ENCODE measurements around the gene RFPL1. TPM values are rescaled to one million over a fixed set of nuclear protein-coding genes. Genes with fewer than 3 reads are reported as not detected.
"Not testable (repeated sequence)": the region's sequence is repeated elsewhere in the genome, so short reads cannot be mapped to it uniquely, and the experiment has no call there.

The RFPL1 gene
- total RNA-seq, 2 experiments from 2014 or later = not detected

DNA sequence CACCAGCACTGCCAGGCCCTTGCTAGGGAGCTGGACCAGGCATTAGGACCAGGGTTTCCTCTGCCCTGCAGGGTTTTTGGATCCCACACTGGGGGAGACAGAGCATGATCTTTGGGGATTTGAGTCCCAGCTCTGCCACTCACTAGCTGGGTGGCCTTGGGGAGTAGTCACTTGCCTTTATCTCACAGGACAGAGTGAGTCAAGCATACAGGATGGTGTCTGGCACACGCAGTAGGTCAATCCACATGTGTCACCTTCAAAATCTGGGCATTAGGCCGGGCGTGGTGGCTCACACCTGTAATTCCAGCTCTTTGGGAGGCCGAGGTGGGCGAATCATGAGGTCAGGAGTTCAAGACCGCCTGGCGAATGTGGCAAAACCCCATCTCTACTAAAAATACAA is 44.3 kb downstream of the RFPL1 start:
- Mint-ChIP-seq H3K9me3 (no peaks in the 10 kb centered on the region), H3K4me1 (peaks cover 13% of the 10 kb centered on the region), H3K27me3 (peaks cover 35% of the 10 kb centered on the region), H3K36me3 (ENCODE audit: low read depth) (peaks cover 6% of the 10 kb centered on the region), H3K4me3 (no peak overlapping the region), H3K27ac (no peak overlapping the region)
- DNase-seq = no peak
- ChIA-PET CTCF (interaction anchor here (0.6 to 1.7 kb wide), 3 partner anchors 11 to 226 kb away, joined by 3 to 5 read pairs (median 3); no protein-coding TSS in a partner anchor), POLR2A (interaction anchor here (0.5 kb wide), 1 partner anchor 74 kb away, joined by 3 read pairs; no protein-coding TSS in a partner anchor)

- Mint-ChIP-seq H3K27me3 (peaks cover 30% of the 10 kb centered on the region), H3K9me3 (no peaks in the 10 kb centered on the region), H3K27ac (no peak overlapping the region), H3K4me1 (peaks cover 13% of the 10 kb centered on the region), H3K36me3 (ENCODE audit: low read depth) (peaks cover 6% of the 10 kb centered on the region), H3K4me3 (no peak overlapping the region)
- no peak for DNase-seq
- ChIA-PET POLR2A (interaction anchor here (0.5 kb wide), 1 partner anchor 74 kb away, joined by 3 read pairs; no protein-coding TSS in a partner anchor), CTCF (interaction anchor here (0.6 to 1.7 kb wide), 3 partner anchors 11 to 226 kb away, joined by 3 to 5 read pairs (median 4); no protein-coding TSS in a partner anchor)
These were observed 44.9 kb downstream of the RFPL1 start for GRCh38 chr22:29483254-29483653.

DNA sequence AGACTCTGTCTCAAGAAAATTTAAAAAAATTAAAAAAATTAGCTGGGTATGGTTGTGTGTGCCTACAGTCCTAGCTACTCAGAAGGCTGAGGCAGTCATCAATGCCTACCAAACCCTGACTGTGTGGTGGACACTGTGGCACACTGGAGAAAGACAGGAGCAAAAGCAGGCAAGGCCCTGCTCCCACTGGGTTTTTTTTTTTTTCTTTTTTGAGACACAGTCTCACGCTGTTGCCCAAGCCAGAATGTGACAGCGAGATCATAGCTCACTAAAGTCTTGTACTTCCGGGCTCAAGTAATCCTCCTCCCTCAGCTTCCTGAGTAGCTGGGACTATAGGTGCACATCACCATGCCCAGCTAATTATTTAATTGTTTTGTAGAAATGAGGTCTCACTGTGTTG is 46.3 kb downstream of the RFPL1 start:
- Mint-ChIP-seq H3K36me3 (ENCODE audit: low read depth) (peaks cover 4% of the 10 kb centered on the region), H3K4me1 (peaks cover 7% of the 10 kb centered on the region), H3K27me3 (peaks cover 16% of the 10 kb centered on the region), H3K9me3 (no peaks in the 10 kb centered on the region), H3K27ac (no peak overlapping the region), H3K4me3 (no peak overlapping the region)
- no peak for DNase-seq
- ChIA-PET CTCF (interaction anchor here (1.0 kb wide), 1 partner anchor 11 kb away, joined by 3 read pairs; no protein-coding TSS in a partner anchor), POLR2A (no interaction called here)

DNA sequence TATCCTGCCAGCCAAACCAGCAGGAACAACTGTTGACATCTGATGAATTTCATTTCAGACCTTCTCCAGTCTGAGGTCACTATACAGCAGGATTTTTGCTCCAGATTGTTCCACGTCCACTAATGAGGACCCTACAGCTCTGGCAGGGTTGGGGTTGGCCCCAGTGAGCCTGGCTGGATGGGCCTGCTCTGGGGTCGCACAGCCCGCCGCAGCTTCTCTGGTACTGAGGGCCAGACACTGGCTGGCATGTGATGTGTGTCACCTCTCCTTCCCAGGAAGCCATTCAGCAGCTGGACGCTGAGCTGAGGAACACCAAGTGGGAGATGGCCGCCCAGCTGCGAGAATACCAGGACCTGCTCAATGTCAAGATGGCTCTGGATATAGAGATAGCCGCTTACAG is 47.1 kb downstream of the RFPL1 start:
- no peak overlapping the region for H3K27ac Mint-ChIP-seq
- H3K9me3 Mint-ChIP-seq = no peaks in the 10 kb centered on the region
- H3K27me3 Mint-ChIP-seq = peaks cover 14% of the 10 kb centered on the region
- H3K36me3 Mint-ChIP-seq (ENCODE audit: low read depth) = peaks cover 3% of the 10 kb centered on the region
- CTCF ChIA-PET = interaction anchor here (1.0 kb wide), 1 partner anchor 12 kb away, joined by 3 read pairs; no protein-coding TSS in a partner anchor
- DNase-seq = no peak
- no peak overlapping the region for H3K4me3 Mint-ChIP-seq
- POLR2A ChIA-PET = no interaction called here
- peaks cover 6% of the 10 kb centered on the region for H3K4me1 Mint-ChIP-seq

DNA sequence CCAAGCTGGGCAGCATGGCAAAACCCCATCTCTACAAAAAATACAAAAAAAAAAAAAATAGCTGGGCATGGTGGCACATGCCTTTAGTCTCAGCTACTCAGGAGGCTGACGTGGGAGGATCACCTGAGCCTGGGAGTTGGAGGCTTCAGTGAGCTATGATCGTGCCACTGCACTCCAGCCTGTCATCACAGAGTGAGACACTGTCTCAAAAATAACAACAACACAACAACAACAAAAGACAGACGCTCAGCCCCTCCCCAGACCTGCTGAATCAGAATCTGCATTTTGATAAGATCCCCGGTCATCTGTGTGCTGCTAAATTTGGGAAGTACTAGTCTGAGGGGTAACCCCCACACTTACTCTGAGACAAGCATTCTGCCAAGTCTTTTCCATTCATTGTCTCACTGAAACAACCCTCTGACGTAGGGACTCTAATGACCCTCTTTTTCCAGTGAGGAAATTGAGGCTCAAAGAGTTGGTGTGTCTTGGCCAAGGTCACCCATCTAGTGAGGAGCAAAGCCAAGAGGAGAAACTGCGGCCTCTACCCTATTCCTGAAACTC is 49.1 kb downstream of the RFPL1 start:
- Mint-ChIP-seq H3K4me1 (no peaks in the 10 kb centered on the region), H3K27me3 (no peaks in the 10 kb centered on the region), H3K27ac (no peak overlapping the region), H3K9me3 (no peaks in the 10 kb centered on the region), H3K4me3 (no peak overlapping the region), H3K36me3 (ENCODE audit: low read depth) (no peaks in the 10 kb centered on the region)
- ChIA-PET POLR2A (no interaction called here), CTCF (no interaction called here)
- DNase-seq = no peak

GRCh38 chr22:29489127-29489780 is 50.9 kb downstream of the RFPL1 start:
- DNase-seq; POLR2A ChIA-PET; H3K4me1 Mint-ChIP-seq; H3K27me3 Mint-ChIP-seq; H3K9me3 Mint-ChIP-seq; H3K4me3 Mint-ChIP-seq; H3K36me3 Mint-ChIP-seq (ENCODE audit: low read depth); H3K27ac Mint-ChIP-seq; CTCF ChIA-PET: not testable (repeated sequence)

DNA sequence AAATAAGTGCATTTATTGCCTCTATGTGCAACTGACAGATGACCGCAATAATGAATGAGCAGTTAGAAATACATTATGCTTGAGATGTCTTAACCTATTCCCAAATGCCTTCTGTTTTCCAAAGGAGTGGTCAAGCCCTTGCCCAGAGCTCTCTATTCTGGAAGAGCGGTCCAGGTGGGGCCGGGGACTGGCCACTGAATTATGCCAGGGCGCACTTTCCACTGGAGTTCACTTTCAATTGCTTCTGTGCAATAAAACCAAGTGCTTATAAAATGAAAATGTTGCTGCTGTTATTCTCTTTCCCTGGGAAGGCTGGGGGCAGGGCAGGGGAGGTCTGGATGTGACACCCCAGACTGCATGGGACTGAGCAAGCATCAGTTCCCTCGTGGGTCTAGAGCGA is 52.6 kb downstream of the RFPL1 start:
- ChIA-PET CTCF (no interaction called here), POLR2A (no interaction called here)
- no peak for DNase-seq
- H3K36me3 Mint-ChIP-seq (ENCODE audit: low read depth) = peaks cover 10% of the 10 kb centered on the region
- no peak overlapping the region for H3K4me3 Mint-ChIP-seq
- no peaks in the 10 kb centered on the region for H3K4me1 Mint-ChIP-seq
- H3K9me3 Mint-ChIP-seq = peaks cover 5% of the 10 kb centered on the region
- H3K27me3 Mint-ChIP-seq = no peaks in the 10 kb centered on the region
- H3K27ac Mint-ChIP-seq = no peak overlapping the region

Other genes starting within 250 kb of the RFPL1 start
- gene EMID1, start 232.7 kb upstream of the RFPL1 start, total RNA-seq = not detected
- 10 to 100 TPM; 31.2 to 33.0 TPM for gene RHBDD3, start 170.6 kb upstream of the RFPL1 start, total RNA-seq
- 100 to 1,000 TPM; 329 to 400 TPM for gene EWSR1, start 170.3 kb upstream of the RFPL1 start, total RNA-seq
- 1 to 10 TPM; 4.7 to 5.1 TPM for gene GAS2L1, start 131.9 kb upstream of the RFPL1 start, total RNA-seq
- under 1 TPM; 0.37 to 0.92 TPM for gene RASL10A, start 122.9 kb upstream of the RFPL1 start, total RNA-seq
- 10 to 100 TPM; 74.8 to 78.0 TPM for gene AP1B1, start 50.0 kb upstream of the RFPL1 start, total RNA-seq
- under 1 TPM; 0.87 to 0.89 TPM for gene NEFH, start 41.6 kb downstream of the RFPL1 start, total RNA-seq
- 10 to 100 TPM; 48.6 to 61.5 TPM for gene THOC5, start 115.2 kb downstream of the RFPL1 start, total RNA-seq
- 10 to 100 TPM; 38.7 to 38.9 TPM for gene NIPSNAP1, start 142.5 kb downstream of the RFPL1 start, total RNA-seq
- gene NF2, start 165.1 kb downstream of the RFPL1 start, total RNA-seq = 10 to 100 TPM; 56.7 to 57.2 TPM